ENCODE results near the gene CT45A6.
"Not testable (repeated sequence)": the region's sequence is repeated elsewhere in the genome, so short reads cannot be mapped to it uniquely, and the experiment has no call there.

Gene CT45A6, protein sequence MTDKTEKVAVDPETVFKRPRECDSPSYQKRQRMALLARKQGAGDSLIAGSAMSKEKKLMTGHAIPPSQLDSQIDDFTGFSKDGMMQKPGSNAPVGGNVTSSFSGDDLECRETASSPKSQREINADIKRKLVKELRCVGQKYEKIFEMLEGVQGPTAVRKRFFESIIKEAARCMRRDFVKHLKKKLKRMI

DNA sequence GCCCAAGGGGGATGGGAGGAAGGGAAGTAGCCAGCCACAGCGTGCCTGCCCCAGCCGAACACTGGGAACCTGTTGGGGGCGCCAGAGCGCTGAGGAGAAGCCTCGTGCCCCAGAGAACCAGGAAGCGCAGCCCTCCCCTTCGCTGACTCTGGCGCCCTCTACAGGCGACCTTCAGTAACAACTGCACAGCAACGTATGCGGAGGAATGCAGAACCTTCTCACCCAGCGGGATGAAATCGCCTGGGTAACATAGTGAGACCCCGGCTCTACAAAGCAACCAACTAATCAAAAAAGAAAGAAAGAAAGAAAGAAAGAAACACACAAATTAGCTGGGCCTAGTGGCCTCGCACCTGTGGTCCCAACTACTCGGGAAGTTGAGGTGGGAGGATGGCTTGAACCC, at the start of gene CT45A6:
TSS of gene CT45A6 (minus strand) at position 101 of the 400 bp plus-strand sequence. CDS start 3,794 bp downstream, outside the sequence.
- not testable (repeated sequence) for H3K4me3 ChIP-seq (ENCODE audit: low read length)

DNA sequence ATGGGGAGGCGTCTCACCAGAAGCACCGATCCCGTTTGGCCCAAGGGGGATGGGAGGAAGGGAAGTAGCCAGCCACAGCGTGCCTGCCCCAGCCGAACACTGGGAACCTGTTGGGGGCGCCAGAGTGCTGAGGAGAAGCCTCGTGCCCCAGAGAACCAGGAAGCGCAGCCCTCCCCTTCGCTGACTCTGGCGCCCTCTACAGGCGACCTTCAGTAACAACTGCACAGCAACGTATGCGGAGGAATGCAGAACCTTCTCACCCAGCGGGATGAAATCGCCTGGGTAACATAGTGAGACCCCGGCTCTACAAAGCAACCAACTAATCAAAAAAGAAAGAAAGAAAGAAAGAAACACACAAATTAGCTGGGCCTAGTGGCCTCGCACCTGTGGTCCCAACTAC, 34.6 kb upstream of the CT45A6 start, which contains the start of gene CT45A7:
TSS of gene CT45A7 (minus strand) at position 101 of the 400 bp plus-strand sequence. CDS start 3,747 bp downstream, outside the sequence.
- not testable (repeated sequence) for H3K4me3 ChIP-seq (ENCODE audit: low read length)

DNA sequence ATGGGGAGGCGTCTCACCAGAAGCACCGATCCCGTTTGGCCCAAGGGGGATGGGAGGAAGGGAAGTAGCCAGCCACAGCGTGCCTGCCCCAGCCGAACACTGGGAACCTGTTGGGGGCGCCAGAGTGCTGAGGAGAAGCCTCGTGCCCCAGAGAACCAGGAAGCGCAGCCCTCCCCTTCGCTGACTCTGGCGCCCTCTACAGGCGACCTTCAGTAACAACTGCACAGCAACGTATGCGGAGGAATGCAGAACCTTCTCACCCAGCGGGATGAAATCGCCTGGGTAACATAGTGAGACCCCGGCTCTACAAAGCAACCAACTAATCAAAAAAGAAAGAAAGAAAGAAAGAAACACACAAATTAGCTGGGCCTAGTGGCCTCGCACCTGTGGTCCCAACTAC, 17.3 kb upstream of the CT45A6 start, which contains the start of gene CT45A2:
TSS of gene CT45A2 (minus strand) at position 101 of the 400 bp plus-strand sequence. CDS start 3,747 bp downstream, outside the sequence.
- not testable (repeated sequence) for H3K4me3 ChIP-seq (ENCODE audit: low read length)

DNA sequence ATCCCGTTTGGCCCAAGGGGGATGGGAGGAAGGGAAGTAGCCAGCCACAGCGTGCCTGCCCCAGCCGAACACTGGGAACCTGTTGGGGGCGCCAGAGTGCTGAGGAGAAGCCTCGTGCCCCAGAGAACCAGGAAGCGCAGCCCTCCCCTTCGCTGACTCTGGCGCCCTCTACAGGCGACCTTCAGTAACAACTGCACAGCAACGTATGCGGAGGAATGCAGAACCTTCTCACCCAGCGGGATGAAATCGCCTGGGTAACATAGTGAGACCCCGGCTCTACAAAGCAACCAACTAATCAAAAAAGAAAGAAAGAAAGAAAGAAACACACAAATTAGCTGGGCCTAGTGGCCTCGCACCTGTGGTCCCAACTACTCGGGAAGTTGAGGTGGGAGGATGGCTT, 17.2 kb downstream of the CT45A6 start, which contains the start of gene CT45A5:
TSS of gene CT45A5 (minus strand) at position 101 of the 400 bp plus-strand sequence. CDS start 3,774 bp downstream, outside the sequence.
- H3K4me3 ChIP-seq (ENCODE audit: low read length), result not testable (repeated sequence)

DNA sequence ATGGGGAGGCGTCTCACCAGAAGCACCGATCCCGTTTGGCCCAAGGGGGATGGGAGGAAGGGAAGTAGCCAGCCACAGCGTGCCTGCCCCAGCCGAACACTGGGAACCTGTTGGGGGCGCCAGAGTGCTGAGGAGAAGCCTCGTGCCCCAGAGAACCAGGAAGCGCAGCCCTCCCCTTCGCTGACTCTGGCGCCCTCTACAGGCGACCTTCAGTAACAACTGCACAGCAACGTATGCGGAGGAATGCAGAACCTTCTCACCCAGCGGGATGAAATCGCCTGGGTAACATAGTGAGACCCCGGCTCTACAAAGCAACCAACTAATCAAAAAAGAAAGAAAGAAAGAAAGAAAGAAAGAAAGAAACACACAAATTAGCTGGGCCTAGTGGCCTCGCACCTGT, 34.5 kb downstream of the CT45A6 start, which contains the start of gene CT45A3:
TSS of gene CT45A3 (minus strand) at position 101 of the 400 bp plus-strand sequence. CDS start 3,747 bp downstream, outside the sequence.
- H3K4me3 ChIP-seq (ENCODE audit: low read length), result not testable (repeated sequence)

DNA sequence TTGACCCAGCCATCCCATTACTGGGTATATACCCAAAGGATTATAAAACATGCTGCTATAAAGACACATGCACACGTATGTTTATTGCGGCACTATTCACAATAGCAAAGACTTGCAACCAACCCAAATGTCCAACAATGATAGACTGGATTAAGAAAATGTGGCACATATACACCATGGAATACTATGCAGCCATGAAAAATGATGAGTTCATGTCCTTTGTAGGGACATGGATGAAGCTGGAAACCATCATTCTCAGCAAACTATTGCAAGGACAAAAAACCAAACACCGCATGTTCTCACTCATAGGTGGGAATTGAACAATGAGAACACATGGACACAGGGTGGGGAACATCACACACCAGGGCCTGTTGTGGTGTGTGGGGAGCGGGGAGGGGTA, 57.8 kb downstream of the CT45A6 start:
- H3K4me3 ChIP-seq (ENCODE audit: low read length), result not testable (repeated sequence)

Data from GM08714 (cell line).